Gastroesophageal sphincter (tissue), 4 donors: ENCODE results near the gene TMTC1. TPM values are rescaled to one million over a fixed set of nuclear protein-coding genes. Genes with fewer than 3 reads are reported as not detected.

ENCODE experiments used
- ATAC-seq: fragments of 150-250 bp; one replicate; pipeline ENCODE4 v1.9.1; 2016; ENCODE audit warnings: mild to moderate bottlenecking, moderate library complexity
- H3K27ac ChIP-seq, 4 donors: fragments of 200-600 bp; sonication (generic) in 3 of 4; 1 replicate in 3 of 4; 2 replicates in 1 of 4; pipeline ENCODE4 v1.5.1; 2016 to 2019
- H3K27me3 ChIP-seq: fragments of 200-600 bp; sonication (generic); one replicate; pipeline ENCODE4 v1.5.1; 2019
- H3K36me3 ChIP-seq, 2 donors: fragments of 200-600 bp; sonication (generic); one replicate each; pipeline ENCODE4 v1.5.1; 2019; ENCODE audit warnings: control low read depth in 1 of 2
- H3K4me1 ChIP-seq, 3 donors: fragments of 200-600 bp; sonication (generic); 1 replicate in 2 of 3; 2 replicates in 1 of 3; pipeline ENCODE4 v1.5.1; 2016 to 2019; ENCODE audit warnings: control low read depth in 2 of 3
- H3K4me3 ChIP-seq, 2 donors: fragments of 200-600 bp; sonication (generic); one replicate each; pipeline ENCODE4 v1.5.1; 2019; ENCODE audit warnings: mild to moderate bottlenecking in 1 of 2, moderate library complexity in 1 of 2
- H3K9me3 ChIP-seq, 3 donors: fragments of 200-600 bp; sonication (generic); one replicate each; pipeline ENCODE4 v1.5.1; 2017 to 2019; ENCODE audit warnings: control low read depth in 2 of 3
- EP300 ChIP-seq: sonication (generic); formaldehyde crosslinking; IDR thresholded peaks from one replicate; pipeline ENCODE4 v1.6.1; 2017; ENCODE audit warnings: antibody characterized with exemption, mild to moderate bottlenecking
- POLR2A ChIP-seq, 2 donors: fragments of 450-650 bp; IDR thresholded peaks; one replicate each; pipeline ENCODE4 v1.6.1; 2017; ENCODE audit warnings: antibody characterized with exemption in 2 of 2, mild to moderate bottlenecking in 2 of 2, moderate library complexity in 1 of 2
- POLR2AphosphoS5 ChIP-seq: sonication (generic); formaldehyde crosslinking; IDR thresholded peaks from one replicate; pipeline ENCODE4 v1.6.1; 2017; ENCODE audit warnings: antibody characterized with exemption
- WGBS, 2 donors: methylation state at CpG; one replicate each; pipeline ENCODE4 v1.1.5; 2018; ENCODE audit warnings: low coverage in 1 of 2; 5-methylcytosine and 5-hydroxymethylcytosine counted together
- total RNA-seq, 4 donors: library from RNA; depleted of rRNA; stranded (reverse); fragments of >200 nt; gene quantifications; one replicate each; pipeline ENCODE4 v1.1.0, GENCODE V29; 2016
- TF ChIP-seq, protein P1 (sequence below), 4 experiments: fragments of 200-600 bp in 2 of 4; fragments of 450-650 bp in 2 of 4; sonication (generic) in 1 of 4; IDR thresholded peaks; one replicate each; pipeline ENCODE4 v1.5.1; 2017 to 2019; ENCODE audit warnings: antibody characterized with exemption in 4 of 4, mild to moderate bottlenecking in 2 of 4, moderate library complexity in 2 of 4

The TMTC1 gene
- total RNA-seq, 4 donors from 2014 or later, result 94.0 to 190 (median 117) TPM

- WGBS, 2 donors, result 53 to 72% methylated on average over 5 to 7 of the region's 7 CpGs
- peaks cover 3 to 36% (median 17%) of the 10 kb centered on the region in 3 donors for H3K4me1 ChIP-seq
Observed at GRCh38 chr12:29741342-29742241, 42.1 kb downstream of the TMTC1 start.

GRCh38 chr12:29739279-29739991 lies 44.3 kb downstream of the TMTC1 start:
- peaks cover 0 to 8% of the 10 kb centered on the region in 2 donors for H3K36me3 ChIP-seq
- no peak overlapping the region for H3K27ac ChIP-seq
- peaks cover 10 to 58% (median 27%) of the 10 kb centered on the region in 3 donors for H3K4me1 ChIP-seq
- TF ChIP-seq POLR2AphosphoS5, result no peak
- TF ChIP-seq, protein P1, sequence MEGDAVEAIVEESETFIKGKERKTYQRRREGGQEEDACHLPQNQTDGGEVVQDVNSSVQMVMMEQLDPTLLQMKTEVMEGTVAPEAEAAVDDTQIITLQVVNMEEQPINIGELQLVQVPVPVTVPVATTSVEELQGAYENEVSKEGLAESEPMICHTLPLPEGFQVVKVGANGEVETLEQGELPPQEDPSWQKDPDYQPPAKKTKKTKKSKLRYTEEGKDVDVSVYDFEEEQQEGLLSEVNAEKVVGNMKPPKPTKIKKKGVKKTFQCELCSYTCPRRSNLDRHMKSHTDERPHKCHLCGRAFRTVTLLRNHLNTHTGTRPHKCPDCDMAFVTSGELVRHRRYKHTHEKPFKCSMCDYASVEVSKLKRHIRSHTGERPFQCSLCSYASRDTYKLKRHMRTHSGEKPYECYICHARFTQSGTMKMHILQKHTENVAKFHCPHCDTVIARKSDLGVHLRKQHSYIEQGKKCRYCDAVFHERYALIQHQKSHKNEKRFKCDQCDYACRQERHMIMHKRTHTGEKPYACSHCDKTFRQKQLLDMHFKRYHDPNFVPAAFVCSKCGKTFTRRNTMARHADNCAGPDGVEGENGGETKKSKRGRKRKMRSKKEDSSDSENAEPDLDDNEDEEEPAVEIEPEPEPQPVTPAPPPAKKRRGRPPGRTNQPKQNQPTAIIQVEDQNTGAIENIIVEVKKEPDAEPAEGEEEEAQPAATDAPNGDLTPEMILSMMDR (IDR thresholded peaks at IDR 0.05), result no peak
- no peak for TF ChIP-seq EP300
- TF ChIP-seq POLR2A (IDR thresholded peaks at IDR 0.05), result no peak
- WGBS, 2 donors, result 85 to 89% methylated on average over 7 to 9 of the region's 10 CpGs
- H3K4me3 ChIP-seq, result no peak overlapping the region
- no peaks in the 10 kb centered on the region for H3K9me3 ChIP-seq
- no peaks in the 10 kb centered on the region for H3K27me3 ChIP-seq
- no peak for ATAC-seq

More at GRCh38 chr12:29741342-29742241, 42.1 kb downstream of the TMTC1 start:
- H3K27ac ChIP-seq, result peak overlapping the region; percentile 18 to 74 (median 33)
- no peaks in the 10 kb centered on the region for H3K27me3 ChIP-seq
- ATAC-seq, result peak; percentile 68
- H3K36me3 ChIP-seq, result peaks cover 0 to 6% of the 10 kb centered on the region in 2 donors
- no peaks in the 10 kb centered on the region for H3K9me3 ChIP-seq
- H3K4me3 ChIP-seq, result no peak overlapping the region
- TF ChIP-seq POLR2A (IDR thresholded peaks at IDR 0.05) (no peak), EP300 (no peak), POLR2AphosphoS5 (no peak)
- TF ChIP-seq, protein P1 (IDR thresholded peaks at IDR 0.05), result no peak

DNA sequence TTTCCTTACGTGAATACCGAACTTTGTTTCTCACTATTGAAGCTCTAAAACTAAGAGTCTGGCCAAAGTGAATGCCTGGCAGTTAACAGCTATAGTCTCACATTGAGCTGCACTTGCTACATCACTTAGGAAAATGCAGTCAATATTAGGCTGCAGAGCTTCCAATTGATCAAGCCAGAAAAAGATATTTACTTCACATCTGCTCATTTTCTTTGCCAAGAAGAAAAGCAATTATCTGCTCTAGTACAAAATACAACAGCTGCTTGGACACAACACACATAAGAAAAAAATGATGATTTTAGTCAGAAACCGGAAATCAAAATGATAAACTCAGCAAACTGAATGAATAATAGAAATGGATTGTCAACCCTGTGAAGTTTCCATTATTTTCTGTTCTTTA lies 45.4 kb downstream of the TMTC1 start:
- H3K4me3 ChIP-seq, result no peak overlapping the region
- no peak for ATAC-seq
- peaks cover 0 to 8% of the 10 kb centered on the region in 2 donors for H3K36me3 ChIP-seq
- no peaks in the 10 kb centered on the region for H3K9me3 ChIP-seq
- H3K27ac ChIP-seq, result peak overlapping the region in 2 of 4 donors; percentile 1 to 4
- no peaks in the 10 kb centered on the region for H3K27me3 ChIP-seq
- TF ChIP-seq EP300, result no peak
- no peak for TF ChIP-seq POLR2AphosphoS5
- no peak for TF ChIP-seq POLR2A (IDR thresholded peaks at IDR 0.05)
- TF ChIP-seq, protein P1 (IDR thresholded peaks at IDR 0.05), result no peak
- H3K4me1 ChIP-seq, result peaks cover 17 to 68% (median 31%) of the 10 kb centered on the region in 3 donors
- 61 to 74% methylated on average over 3 of the region's 3 CpGs for WGBS, 2 donors

- TF ChIP-seq POLR2AphosphoS5 (no peak), POLR2A (IDR thresholded peaks at IDR 0.05) (no peak), EP300 (no peak)
- TF ChIP-seq, protein P1 (IDR thresholded peaks at IDR 0.05), result no peak
- no peak overlapping the region for H3K4me3 ChIP-seq
- no peaks in the 10 kb centered on the region for H3K27me3 ChIP-seq
- peaks cover 0 to 8% of the 10 kb centered on the region in 2 donors for H3K36me3 ChIP-seq
- H3K4me1 ChIP-seq, result peaks cover 17 to 76% (median 31%) of the 10 kb centered on the region in 3 donors
- 43 to 76% methylated on average over 4 of the region's 4 CpGs for WGBS, 2 donors
- no peaks in the 10 kb centered on the region for H3K9me3 ChIP-seq
- H3K27ac ChIP-seq, result peak overlapping the region in 3 of 4 donors; percentile 1 to 5 (median 4)
- ATAC-seq, result no peak
Observed at GRCh38 chr12:29737644-29738043, 46.1 kb downstream of the TMTC1 start.
